ENCODE results near the gene NRAP.

Gene NRAP

GRCh38 chr10:113639966-113640365, 23.9 kb downstream of the NRAP start:
- DNase-seq: no peak

- no peak for DNase-seq
Observed at GRCh38 chr10:113631684-113632367, 32.0 kb downstream of the NRAP start.

GRCh38 chr10:113630929-113631533, 32.8 kb downstream of the NRAP start:
- DNase-seq: no peak

GRCh38 chr10:113628607-113629153, 35.2 kb downstream of the NRAP start:
- no peak for DNase-seq

- no peak for DNase-seq
Observed at GRCh38 chr10:113627836-113628235, 36.0 kb downstream of the NRAP start.

- no peak for DNase-seq
Observed at GRCh38 chr10:113626809-113627355, 37.0 kb downstream of the NRAP start.

GRCh38 chr10:113625461-113626186, 38.2 kb downstream of the NRAP start:
- no peak for DNase-seq

- no peak for DNase-seq
Observed at GRCh38 chr10:113622831-113623230, 41.0 kb downstream of the NRAP start.

- DNase-seq: no peak
Observed at GRCh38 chr10:113621799-113622198, 42.0 kb downstream of the NRAP start.

GRCh38 chr10:113620936-113621335, 42.9 kb downstream of the NRAP start:
- DNase-seq: no peak

- DNase-seq: no peak
Observed at GRCh38 chr10:113620511-113620910, 43.3 kb downstream of the NRAP start.

- DNase-seq: no peak
Observed at GRCh38 chr10:113619401-113619800, 44.4 kb downstream of the NRAP start.

GRCh38 chr10:113618338-113618737, 45.5 kb downstream of the NRAP start:
- DNase-seq: no peak

GRCh38 chr10:113617086-113617485, 46.8 kb downstream of the NRAP start:
- no peak for DNase-seq

- DNase-seq: no peak
Observed at GRCh38 chr10:113616244-113617074, 47.4 kb downstream of the NRAP start.

GRCh38 chr10:113613977-113614690, 49.7 kb downstream of the NRAP start:
- no peak for DNase-seq

- no peak for DNase-seq
Observed at GRCh38 chr10:113613427-113613826, 50.4 kb downstream of the NRAP start.

- DNase-seq: no peak
Observed at GRCh38 chr10:113612154-113612553, 51.7 kb downstream of the NRAP start.

- no peak for DNase-seq
Observed at GRCh38 chr10:113610631-113611601, 52.9 kb downstream of the NRAP start.

GRCh38 chr10:113609704-113610108, 54.1 kb downstream of the NRAP start:
- no peak for DNase-seq
